ENCODE results near the gene RAB29.

DNA sequence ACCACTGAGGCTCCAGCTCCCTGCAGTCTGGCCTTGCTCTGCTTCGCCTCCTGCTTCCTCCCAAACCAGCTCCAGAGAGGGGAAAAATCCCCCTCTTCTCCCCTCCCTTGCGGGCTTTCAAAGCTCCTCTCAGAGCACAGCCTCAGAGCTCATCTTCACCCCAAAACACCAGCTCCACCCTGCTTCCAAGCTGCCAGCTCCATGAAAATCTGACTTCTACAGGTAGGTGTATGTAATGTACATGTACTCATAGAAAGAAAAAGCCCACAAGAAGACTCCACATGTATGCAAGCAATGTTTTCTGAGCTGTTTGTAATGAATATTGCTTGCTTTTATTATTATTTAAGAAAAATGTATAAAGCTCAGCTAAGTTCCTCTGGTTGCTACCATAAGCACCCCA lies 29.3 kb upstream of the RAB29 start:
- TF ChIP-seq, protein P1, sequence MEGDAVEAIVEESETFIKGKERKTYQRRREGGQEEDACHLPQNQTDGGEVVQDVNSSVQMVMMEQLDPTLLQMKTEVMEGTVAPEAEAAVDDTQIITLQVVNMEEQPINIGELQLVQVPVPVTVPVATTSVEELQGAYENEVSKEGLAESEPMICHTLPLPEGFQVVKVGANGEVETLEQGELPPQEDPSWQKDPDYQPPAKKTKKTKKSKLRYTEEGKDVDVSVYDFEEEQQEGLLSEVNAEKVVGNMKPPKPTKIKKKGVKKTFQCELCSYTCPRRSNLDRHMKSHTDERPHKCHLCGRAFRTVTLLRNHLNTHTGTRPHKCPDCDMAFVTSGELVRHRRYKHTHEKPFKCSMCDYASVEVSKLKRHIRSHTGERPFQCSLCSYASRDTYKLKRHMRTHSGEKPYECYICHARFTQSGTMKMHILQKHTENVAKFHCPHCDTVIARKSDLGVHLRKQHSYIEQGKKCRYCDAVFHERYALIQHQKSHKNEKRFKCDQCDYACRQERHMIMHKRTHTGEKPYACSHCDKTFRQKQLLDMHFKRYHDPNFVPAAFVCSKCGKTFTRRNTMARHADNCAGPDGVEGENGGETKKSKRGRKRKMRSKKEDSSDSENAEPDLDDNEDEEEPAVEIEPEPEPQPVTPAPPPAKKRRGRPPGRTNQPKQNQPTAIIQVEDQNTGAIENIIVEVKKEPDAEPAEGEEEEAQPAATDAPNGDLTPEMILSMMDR (IDR thresholded peaks at IDR 0.05), result no peak
- no peak for TF ChIP-seq EP300 (IDR thresholded peaks at IDR 0.05)
- no peak for TF ChIP-seq POLR2AphosphoS5 (IDR thresholded peaks at IDR 0.05)

All from gastroesophageal sphincter (tissue), 3 donors.